DOHH2 (cell line): ENCODE measurements around the gene PPT2.

Experiments used
- H3F3A ChIP-seq: fragments of 200-600 bp; sonication (generic), shearing (Covaris generic); 2 replicates; pipeline ENCODE4 v1.6.0; 2016; ENCODE audit warnings: antibody characterized with exemption, mild to moderate bottlenecking; ENCODE audit not compliant: control insufficient read depth, insufficient read depth
- H3K27ac ChIP-seq: fragments of 200-600 bp; sonication (generic); 2 replicates; pipeline ENCODE4 v1.5.1; 2014; ENCODE audit warnings: low read depth, mild to moderate bottlenecking, low read length, moderate library complexity
- H3K27me3 ChIP-seq: fragments of 200-600 bp; sonication (generic); 2 replicates; pipeline ENCODE4 v1.6.1; 2014; ENCODE audit warnings: mild to moderate bottlenecking, low read length, mixed read lengths; ENCODE audit not compliant: control insufficient read depth
- H3K36me3 ChIP-seq: fragments of 200-600 bp; sonication (generic); 2 replicates; pipeline ENCODE4 v1.6.1; 2014; ENCODE audit warnings: mild to moderate bottlenecking, low read length, moderate library complexity, mixed read lengths; ENCODE audit not compliant: control insufficient read depth
- H3K4me1 ChIP-seq: fragments of 200-600 bp; sonication (generic); 2 replicates; pipeline ENCODE4 v1.6.1; 2014; ENCODE audit warnings: mild to moderate bottlenecking, low read length, mixed read lengths; ENCODE audit not compliant: control insufficient read depth
- H3K4me2 ChIP-seq: fragments of 200-600 bp; sonication (generic); 2 replicates; pipeline ENCODE4 v1.6.0; 2014; ENCODE audit warnings: mild to moderate bottlenecking, low read length, moderate library complexity
- H3K4me3 ChIP-seq: fragments of 200-600 bp; sonication (generic); 2 replicates; pipeline ENCODE4 v1.5.1; 2014; ENCODE audit warnings: mild to moderate bottlenecking, low read length, mixed read lengths
- H3K79me2 ChIP-seq: fragments of 200-600 bp; sonication (generic); 2 replicates; pipeline ENCODE4 v1.6.1; 2014; ENCODE audit warnings: mild to moderate bottlenecking, low read length, mixed read lengths; ENCODE audit not compliant: control insufficient read depth
- H3K9me2 ChIP-seq: fragments of 200-600 bp; sonication (generic); replicated peaks from 2 replicates; pipeline ENCODE4 v1.6.1; 2014; ENCODE audit warnings: mild to moderate bottlenecking, low read length, mixed read lengths; ENCODE audit not compliant: control insufficient read depth
- H3K9me3 ChIP-seq: fragments of 200-600 bp; sonication (generic); 2 replicates; pipeline ENCODE4 v1.6.1; 2014; ENCODE audit warnings: antibody characterized with exemption, low read length, mixed read lengths; ENCODE audit not compliant: control insufficient read depth, insufficient read depth
- H4K20me1 ChIP-seq: fragments of 200-600 bp; sonication (generic); 2 replicates; pipeline ENCODE4 v1.6.0; 2014; ENCODE audit warnings: low read depth, mild to moderate bottlenecking, antibody characterized with exemption, low read length, moderate library complexity; ENCODE audit not compliant: control insufficient read depth, insufficient read depth
- EZH2phosphoT487 ChIP-seq: fragments of 200-600 bp; sonication (generic); IDR thresholded peaks from 2 replicates; pipeline ENCODE4 v1.6.1; 2017; ENCODE audit warnings: borderline replicate concordance, mild to moderate bottlenecking, antibody characterized with exemption, low read length, moderate library complexity, mixed read lengths
- TF ChIP-seq, protein P1 (sequence below): fragments of 200-600 bp; sonication (generic); IDR thresholded peaks from one replicate; pipeline ENCODE4 v1.5.1; 2014; ENCODE audit warnings: antibody characterized with exemption, mild to moderate bottlenecking, low read depth, low read length; ENCODE audit not compliant: poor library complexity, severe bottlenecking

PPT2 gene

DNA sequence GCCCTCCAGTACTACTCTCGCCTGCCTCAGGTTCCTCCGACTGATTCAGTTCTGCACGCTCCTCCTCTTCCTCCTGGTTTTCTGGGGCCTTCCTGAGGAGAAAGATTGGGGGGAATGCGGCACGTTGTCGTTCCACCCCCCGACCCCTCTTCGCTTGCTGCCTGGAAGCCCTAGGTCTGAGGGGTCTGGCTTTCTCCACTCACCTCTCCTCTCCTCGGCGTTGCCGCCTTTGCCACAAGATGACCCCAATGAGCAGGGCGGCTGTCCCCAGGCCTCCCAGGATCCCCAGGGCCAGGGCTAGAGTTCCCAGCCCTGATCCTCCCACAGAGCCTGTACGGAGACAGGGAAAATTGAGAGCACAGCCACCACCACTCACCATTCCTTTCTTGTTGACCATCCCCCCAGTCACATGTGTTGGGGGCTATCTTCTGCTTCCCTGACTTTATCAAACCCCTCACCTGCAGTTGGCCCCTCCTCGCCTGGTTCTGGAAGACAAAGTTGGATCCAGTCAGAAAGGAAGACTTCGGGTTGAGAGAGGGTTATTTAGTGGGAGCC, 27.3 kb downstream of the PPT2 start:
- TF ChIP-seq, protein P1, sequence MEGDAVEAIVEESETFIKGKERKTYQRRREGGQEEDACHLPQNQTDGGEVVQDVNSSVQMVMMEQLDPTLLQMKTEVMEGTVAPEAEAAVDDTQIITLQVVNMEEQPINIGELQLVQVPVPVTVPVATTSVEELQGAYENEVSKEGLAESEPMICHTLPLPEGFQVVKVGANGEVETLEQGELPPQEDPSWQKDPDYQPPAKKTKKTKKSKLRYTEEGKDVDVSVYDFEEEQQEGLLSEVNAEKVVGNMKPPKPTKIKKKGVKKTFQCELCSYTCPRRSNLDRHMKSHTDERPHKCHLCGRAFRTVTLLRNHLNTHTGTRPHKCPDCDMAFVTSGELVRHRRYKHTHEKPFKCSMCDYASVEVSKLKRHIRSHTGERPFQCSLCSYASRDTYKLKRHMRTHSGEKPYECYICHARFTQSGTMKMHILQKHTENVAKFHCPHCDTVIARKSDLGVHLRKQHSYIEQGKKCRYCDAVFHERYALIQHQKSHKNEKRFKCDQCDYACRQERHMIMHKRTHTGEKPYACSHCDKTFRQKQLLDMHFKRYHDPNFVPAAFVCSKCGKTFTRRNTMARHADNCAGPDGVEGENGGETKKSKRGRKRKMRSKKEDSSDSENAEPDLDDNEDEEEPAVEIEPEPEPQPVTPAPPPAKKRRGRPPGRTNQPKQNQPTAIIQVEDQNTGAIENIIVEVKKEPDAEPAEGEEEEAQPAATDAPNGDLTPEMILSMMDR: no peak
- no peak for TF ChIP-seq EZH2phosphoT487
- Histone ChIP-seq H3K27ac (no peak overlapping the region), H3K4me2 (no peak overlapping the region), H3K4me3 (no peak overlapping the region), H3K79me2 (peaks cover 35% of the 10 kb centered on the region), H3K27me3 (no peaks in the 10 kb centered on the region), H3K36me3 (peaks cover 56% of the 10 kb centered on the region), H3F3A (peaks cover 11% of the 10 kb centered on the region), H4K20me1 (no peaks in the 10 kb centered on the region), H3K9me3 (no peaks in the 10 kb centered on the region), H3K4me1 (peaks cover 31% of the 10 kb centered on the region), H3K9me2 (no peaks in the 10 kb centered on the region)

DNA sequence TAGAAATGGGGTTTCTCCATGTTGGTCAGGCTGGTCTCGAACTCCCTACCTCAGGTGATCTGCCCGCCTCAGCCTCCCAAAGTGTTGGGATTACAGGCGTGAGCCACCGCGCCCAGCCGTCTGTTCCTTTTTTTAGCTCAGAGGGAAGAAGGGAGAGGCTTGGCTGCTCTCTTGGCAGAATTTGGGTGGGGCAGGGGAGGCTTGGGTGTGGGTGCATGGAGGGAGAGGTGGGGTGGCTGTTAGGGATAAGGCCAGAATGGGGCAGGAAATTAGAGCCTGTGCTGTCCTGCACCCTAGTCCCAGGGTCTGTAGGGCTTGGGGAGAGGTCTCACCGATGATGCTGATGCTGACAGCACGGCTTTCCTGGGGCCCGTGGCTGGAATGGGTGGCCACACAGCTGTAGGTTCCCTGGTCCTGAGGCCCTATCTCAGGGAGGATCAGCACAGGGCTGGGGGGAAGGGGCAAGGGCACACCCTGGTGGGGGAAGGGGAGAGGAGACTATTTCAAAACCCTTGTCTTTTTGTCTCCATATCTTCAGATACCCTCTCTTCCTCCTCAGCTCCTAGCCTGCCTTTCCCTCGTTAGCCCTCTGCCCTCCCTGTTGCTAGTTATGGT, 28.1 kb downstream of the PPT2 start:
- Histone ChIP-seq H3K79me2 (peaks cover 27% of the 10 kb centered on the region), H4K20me1 (no peaks in the 10 kb centered on the region), H3K9me3 (no peaks in the 10 kb centered on the region), H3K4me3 (no peak overlapping the region), H3K9me2 (no peaks in the 10 kb centered on the region), H3K36me3 (peaks cover 64% of the 10 kb centered on the region), H3F3A (peaks cover 9% of the 10 kb centered on the region), H3K27me3 (no peaks in the 10 kb centered on the region), H3K4me1 (peaks cover 31% of the 10 kb centered on the region), H3K4me2 (no peak overlapping the region), H3K27ac (no peak overlapping the region)
- no peak for TF ChIP-seq EZH2phosphoT487
- TF ChIP-seq, protein P1: no peak

- H3F3A ChIP-seq: peaks cover 4% of the 10 kb centered on the region; the same call in 1 of the 2 replicates
- peaks cover 69% of the 10 kb centered on the region for H3K36me3 ChIP-seq
- peaks cover 32% of the 10 kb centered on the region for H3K4me1 ChIP-seq
- peaks cover 29% of the 10 kb centered on the region for H3K79me2 ChIP-seq
- H3K27ac ChIP-seq: no peak overlapping the region
- no peak for TF ChIP-seq EZH2phosphoT487
- TF ChIP-seq, protein P1: no peak
- H3K27me3 ChIP-seq: no peaks in the 10 kb centered on the region
- H3K9me3 ChIP-seq: no peaks in the 10 kb centered on the region
- H4K20me1 ChIP-seq: no peaks in the 10 kb centered on the region
- no peaks in the 10 kb centered on the region for H3K9me2 ChIP-seq
- no peak overlapping the region for H3K4me3 ChIP-seq
- H3K4me2 ChIP-seq: no peak overlapping the region
These were observed 28.6 kb downstream of the PPT2 start for GRCh38 chr6:32182555-32182981.
